Immature natural killer cell (primary cell): ENCODE results near the gene SRMS. TPM values are rescaled to one million over a fixed set of nuclear protein-coding genes. Genes with fewer than 3 reads are reported as not detected.

Experiments
- DNase-seq, 3 donors: peaks; one replicate each; pipeline ENCODE4 v3.0.0; 2022; ENCODE audit warnings: mixed read lengths in 1 of 3
- H3K27ac Mint-ChIP-seq, 6 donors: one replicate each; pipeline ENCODE4 v1.8.0; 2020; ENCODE audit warnings: mixed read lengths in 6 of 6, mild to moderate bottlenecking in 5 of 6, inconsistent platforms in 4 of 6, moderate library complexity in 3 of 6
- H3K27me3 Mint-ChIP-seq, 3 donors: one replicate each; pipeline ENCODE4 v1.8.0; 2020 to 2021; ENCODE audit warnings: low read depth in 3 of 3, mild to moderate bottlenecking in 3 of 3, mixed read lengths in 3 of 3, moderate library complexity in 3 of 3, inconsistent platforms in 1 of 3
- H3K36me3 Mint-ChIP-seq, 3 donors: one replicate each; pipeline ENCODE4 v1.8.0; 2020; ENCODE audit warnings: mixed read lengths in 3 of 3, inconsistent platforms in 2 of 3, mild to moderate bottlenecking in 2 of 3
- H3K4me1 Mint-ChIP-seq, 2 donors: one replicate each; pipeline ENCODE4 v1.8.0; 2020; ENCODE audit warnings: inconsistent platforms in 2 of 2, mild to moderate bottlenecking in 2 of 2, mixed read lengths in 2 of 2, moderate library complexity in 1 of 2
- H3K4me3 Mint-ChIP-seq, 5 donors: one replicate each; pipeline ENCODE4 v1.8.0; 2020; ENCODE audit warnings: mild to moderate bottlenecking in 5 of 5, mixed read lengths in 5 of 5, inconsistent platforms in 3 of 5, moderate library complexity in 3 of 5
- H3K9me3 Mint-ChIP-seq, 6 donors: one replicate each; pipeline ENCODE4 v1.8.0; 2020; ENCODE audit warnings: mild to moderate bottlenecking in 6 of 6, mixed read lengths in 6 of 6, inconsistent platforms in 4 of 6, moderate library complexity in 3 of 6
- polyA plus RNA-seq, 3 donors: library from polyadenylated mRNA; unstranded; fragments of 300-500 nt; fragmentation: Illumina TruSeq; gene quantifications; one replicate each; pipeline ENCODE4 v1.2.3, GENCODE V29; 2021

SRMS gene
- polyA plus RNA-seq, 3 donors from 2014 or later = not detected

DNA sequence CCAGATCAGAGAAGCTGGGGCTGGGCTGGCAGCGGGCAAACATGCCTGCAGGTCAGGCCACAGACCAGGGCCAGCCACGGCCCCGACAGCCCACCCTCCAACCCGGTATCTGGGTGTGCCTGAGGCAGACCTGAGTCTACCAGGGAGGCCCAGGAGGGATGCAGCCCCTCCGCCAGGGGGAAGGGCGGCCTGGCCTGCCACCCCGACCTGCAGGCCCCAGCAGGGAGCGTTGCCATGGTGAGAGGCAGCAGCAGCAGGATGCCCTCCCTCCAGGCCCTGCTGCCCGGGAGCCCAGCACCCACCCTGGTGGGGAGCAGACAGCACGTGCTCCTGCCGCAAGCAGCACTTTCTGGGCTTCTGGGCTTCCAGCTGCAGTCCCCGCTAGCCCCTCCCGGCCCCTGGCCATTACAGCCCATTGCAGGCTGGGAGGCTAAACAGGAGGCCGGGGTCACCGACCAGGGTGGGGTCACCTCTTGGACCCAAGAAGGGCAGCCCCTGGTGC lies 44.8 kb downstream of the SRMS start:
- H3K4me3 Mint-ChIP-seq = no peak overlapping the region
- no peak for DNase-seq
- no peaks in the 10 kb centered on the region for H3K4me1 Mint-ChIP-seq
- H3K36me3 Mint-ChIP-seq = peaks cover 0 to 3% (median 3%) of the 10 kb centered on the region in 3 donors
- peaks cover 0 to 5% (median 0%) of the 10 kb centered on the region in 6 donors for H3K9me3 Mint-ChIP-seq
- H3K27me3 Mint-ChIP-seq = peaks cover 2 to 4% (median 3%) of the 10 kb centered on the region in 3 donors
- H3K27ac Mint-ChIP-seq = no peak overlapping the region

DNA sequence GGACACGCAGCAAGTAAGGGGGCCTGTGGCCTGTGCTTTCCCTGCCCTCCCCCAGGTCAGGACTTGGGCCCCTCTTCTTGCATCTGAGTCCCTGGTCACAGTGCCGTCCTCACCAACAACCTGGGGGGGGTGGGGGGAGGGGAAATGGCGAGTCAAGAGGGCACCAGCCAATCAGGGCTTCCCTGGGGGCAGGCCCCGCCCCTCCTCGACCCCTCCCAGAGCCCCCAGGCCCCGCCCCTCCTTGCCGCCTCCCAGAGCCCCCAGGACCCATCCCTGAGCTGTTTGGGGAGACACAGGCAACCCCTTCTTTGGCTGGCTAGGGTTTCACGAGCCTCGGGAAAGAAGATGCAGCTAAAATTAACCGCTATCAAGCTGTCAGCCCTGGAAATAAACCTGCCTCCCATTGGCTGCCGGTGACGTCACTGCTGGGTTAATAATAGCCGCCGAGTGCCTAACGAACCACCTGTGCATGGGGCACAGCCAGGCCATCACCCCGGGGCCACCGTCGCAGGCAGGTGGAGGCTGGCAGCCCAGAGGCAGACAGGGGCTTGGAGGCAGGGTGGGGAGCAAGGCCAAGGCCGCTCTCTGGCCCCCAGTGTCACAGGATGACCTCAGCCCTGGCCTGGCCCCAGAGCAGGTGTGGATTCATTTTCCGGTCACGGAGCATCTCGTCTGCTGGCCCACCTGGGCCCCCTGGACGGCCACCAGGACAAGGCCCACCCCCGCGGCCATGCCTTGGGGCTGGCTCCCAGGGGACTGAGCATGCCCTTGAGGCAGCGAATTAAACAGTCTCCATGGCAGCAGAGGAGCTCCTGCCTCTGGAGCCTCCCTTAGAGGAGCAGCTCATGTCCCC lies 45.5 kb downstream of the SRMS start:
- peaks cover 2 to 7% (median 4%) of the 10 kb centered on the region in 3 donors for H3K27me3 Mint-ChIP-seq
- no peak overlapping the region for H3K27ac Mint-ChIP-seq
- no peak for DNase-seq

DNA sequence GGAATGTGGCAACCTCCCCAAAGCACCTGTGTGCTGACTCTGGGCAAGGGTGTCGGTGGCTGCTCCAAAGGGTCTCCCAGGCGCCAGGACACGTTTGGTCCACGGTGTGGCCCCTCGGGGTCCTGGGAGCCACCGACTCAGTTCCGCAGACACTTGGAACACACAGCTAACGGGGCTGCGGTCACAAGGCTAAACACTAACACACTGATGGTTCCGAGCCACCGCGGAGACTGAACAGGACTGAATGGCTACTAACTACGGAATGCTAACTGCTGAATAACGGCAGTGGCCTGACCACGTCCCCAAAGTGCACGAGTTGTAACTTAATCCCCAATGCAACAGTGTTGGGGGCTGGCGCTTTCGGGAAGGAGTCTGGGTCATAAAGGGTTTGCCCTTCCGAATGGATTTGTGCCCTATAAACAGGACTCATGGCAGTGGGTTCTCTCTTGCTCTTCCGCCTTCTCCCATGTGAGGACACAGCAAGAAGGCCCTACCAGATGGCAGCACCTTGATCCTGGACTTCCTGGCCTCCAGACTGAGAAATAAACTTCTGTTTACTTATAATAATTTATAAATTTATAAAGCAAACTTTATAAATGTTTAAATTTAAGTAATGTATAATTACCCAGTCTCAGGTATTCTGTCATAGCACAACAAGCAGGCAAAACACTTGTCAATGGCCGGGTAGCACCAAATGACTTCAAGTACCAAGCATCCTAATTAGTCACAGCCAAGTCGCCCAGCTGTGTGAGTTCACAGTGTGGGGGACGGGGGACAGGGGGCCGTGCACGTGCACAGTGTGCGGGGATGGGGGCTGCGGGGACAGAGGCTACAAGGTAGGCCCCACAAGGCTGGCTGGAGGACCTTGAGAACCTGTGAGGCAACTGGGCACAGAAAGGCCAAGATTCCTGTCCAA lies 46.4 kb downstream of the SRMS start:
- Mint-ChIP-seq H3K4me3 (peak overlapping the region in 3 of 5 donors; percentile 33 to 73 (median 58)), H3K36me3 (peaks cover 0 to 3% (median 3%) of the 10 kb centered on the region in 3 donors), H3K27ac (no peak overlapping the region), H3K27me3 (peaks cover 6 to 8% (median 7%) of the 10 kb centered on the region in 3 donors), H3K4me1 (peaks cover 0 to 1% of the 10 kb centered on the region in 2 donors), H3K9me3 (peaks cover 0 to 5% (median 0%) of the 10 kb centered on the region in 6 donors)
- no peak for DNase-seq

More for the DNA sequence above, 45.5 kb downstream of the SRMS start:
- Mint-ChIP-seq H3K9me3 (peaks cover 0 to 5% (median 0%) of the 10 kb centered on the region in 6 donors), H3K4me3 (no peak overlapping the region), H3K36me3 (peaks cover 0 to 3% (median 3%) of the 10 kb centered on the region in 3 donors), H3K4me1 (no peaks in the 10 kb centered on the region)

DNA sequence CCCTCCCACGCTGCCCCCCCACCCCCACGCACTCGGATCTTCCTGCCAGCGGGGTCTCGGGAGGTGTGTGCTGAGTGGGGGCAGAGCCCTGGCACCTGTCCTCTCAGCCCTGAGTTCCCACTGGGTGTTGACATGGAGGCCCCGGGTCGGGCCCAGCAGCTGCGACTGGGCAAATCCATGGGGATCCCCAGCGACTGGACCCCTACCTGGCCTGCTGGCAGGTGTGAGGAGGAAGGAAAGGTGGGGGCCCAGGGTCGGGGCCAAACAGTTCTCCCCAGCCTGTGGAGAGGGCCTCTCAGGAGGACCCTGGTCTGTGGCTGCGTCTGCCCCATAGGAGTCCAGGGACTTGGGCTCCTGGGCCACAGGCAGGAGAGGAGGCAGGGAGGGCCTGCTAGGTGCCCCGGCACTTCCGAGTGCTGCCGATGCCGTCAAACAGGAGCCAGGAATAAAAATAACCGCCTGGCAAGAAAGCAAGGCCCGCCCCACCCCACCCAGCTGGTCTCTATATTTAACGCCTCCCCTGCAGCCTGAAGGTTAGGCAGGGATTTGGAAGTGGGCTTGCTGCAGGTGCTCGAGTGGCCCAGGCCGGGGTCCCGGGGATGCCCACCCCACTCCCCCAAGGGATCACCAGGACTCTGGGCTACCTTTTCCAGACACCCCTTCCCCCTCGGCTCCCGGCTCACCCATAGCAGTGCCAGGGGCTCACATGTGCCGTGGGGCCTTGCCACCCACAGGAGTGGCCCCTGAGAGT lies 47.2 kb downstream of the SRMS start:
- Mint-ChIP-seq H3K27me3 (peaks cover 4 to 10% (median 8%) of the 10 kb centered on the region in 3 donors), H3K4me3 (no peak overlapping the region), H3K4me1 (peaks cover 0 to 2% of the 10 kb centered on the region in 2 donors), H3K27ac (no peak overlapping the region), H3K36me3 (peaks cover 0 to 3% (median 3%) of the 10 kb centered on the region in 3 donors), H3K9me3 (peaks cover 0 to 5% (median 0%) of the 10 kb centered on the region in 6 donors)
- no peak for DNase-seq

DNA sequence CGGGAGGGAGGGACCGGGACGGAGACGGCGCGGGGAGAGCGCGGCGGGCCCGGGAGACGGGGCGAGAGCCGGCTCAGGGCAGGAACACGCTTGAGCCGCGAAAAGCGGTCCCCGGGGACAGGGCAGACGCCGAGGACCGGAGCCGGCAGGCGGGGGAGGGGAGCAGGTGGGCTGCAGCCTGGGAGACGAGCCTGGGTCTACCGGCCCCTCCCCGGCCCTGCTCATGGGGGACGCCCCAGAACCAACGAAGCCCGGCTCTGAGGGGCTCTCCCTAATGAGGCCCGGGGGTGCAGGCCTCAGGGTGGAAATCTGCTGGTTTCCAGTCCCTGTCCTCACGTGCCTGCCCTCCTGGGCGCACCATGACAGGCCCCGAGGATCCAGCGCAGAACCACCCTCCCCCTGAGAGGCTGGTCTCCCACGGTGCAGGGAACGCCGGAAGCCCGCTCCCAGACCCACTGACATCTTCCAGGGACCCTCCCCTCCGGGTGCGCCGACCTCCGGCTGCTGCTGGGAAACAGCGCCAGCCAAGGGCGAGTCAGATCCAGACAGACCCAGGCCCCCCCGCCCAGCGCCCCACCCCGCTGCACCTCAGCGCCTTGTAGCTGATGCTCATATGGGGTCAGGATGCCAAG lies 48.1 kb downstream of the SRMS start:
- peaks cover 0 to 3% (median 0%) of the 10 kb centered on the region in 3 donors for H3K36me3 Mint-ChIP-seq
- no peak for DNase-seq
- H3K9me3 Mint-ChIP-seq = no peaks in the 10 kb centered on the region
- H3K4me3 Mint-ChIP-seq = peak overlapping the region in 2 of 5 donors; percentile 5 to 30
- no peak overlapping the region for H3K27ac Mint-ChIP-seq
- peaks cover 0 to 2% of the 10 kb centered on the region in 2 donors for H3K4me1 Mint-ChIP-seq
- peaks cover 4 to 8% (median 5%) of the 10 kb centered on the region in 3 donors for H3K27me3 Mint-ChIP-seq

DNA sequence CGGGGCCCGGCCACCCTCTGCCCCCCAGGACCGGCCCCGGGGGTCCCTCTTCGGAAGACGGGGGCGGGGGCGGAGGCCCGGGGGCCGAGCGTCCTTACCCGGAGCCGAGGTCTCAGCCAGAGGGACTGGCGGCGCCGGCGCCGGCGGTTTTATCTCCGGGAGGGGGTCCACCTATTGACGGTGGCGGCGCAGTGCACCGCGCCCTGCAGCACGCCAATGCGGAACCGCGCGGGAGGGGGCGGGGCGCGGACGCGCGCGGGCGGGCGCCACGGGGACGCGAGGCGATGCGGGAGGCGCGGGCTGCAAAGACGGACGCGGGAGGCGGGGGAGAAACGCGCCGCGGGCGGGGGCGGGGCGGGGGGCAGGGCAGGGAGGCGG lies 48.6 kb downstream of the SRMS start, which contains the start of gene EEF1A2:
TSS of gene EEF1A2 (minus strand) at position 124 of the 378 bp plus-strand sequence. CDS start 1,320 bp downstream, outside the sequence.
- H3K4me1 Mint-ChIP-seq = peaks cover 0 to 2% of the 10 kb centered on the region in 2 donors
- H3K9me3 Mint-ChIP-seq = no peaks in the 10 kb centered on the region
- peak within 1 kb of the TSS in 2 of 5 donors; percentile 5 to 30 for H3K4me3 Mint-ChIP-seq
- H3K27ac Mint-ChIP-seq = no peak within 1 kb of the TSS
- H3K27me3 Mint-ChIP-seq = peaks cover 4 to 8% (median 5%) of the 10 kb centered on the region in 3 donors
- DNase-seq = peak; percentile 40 to 55 (median 51)
- H3K36me3 Mint-ChIP-seq = peaks cover 0 to under 1% (median 0%) of the 10 kb centered on the region in 3 donors

DNA sequence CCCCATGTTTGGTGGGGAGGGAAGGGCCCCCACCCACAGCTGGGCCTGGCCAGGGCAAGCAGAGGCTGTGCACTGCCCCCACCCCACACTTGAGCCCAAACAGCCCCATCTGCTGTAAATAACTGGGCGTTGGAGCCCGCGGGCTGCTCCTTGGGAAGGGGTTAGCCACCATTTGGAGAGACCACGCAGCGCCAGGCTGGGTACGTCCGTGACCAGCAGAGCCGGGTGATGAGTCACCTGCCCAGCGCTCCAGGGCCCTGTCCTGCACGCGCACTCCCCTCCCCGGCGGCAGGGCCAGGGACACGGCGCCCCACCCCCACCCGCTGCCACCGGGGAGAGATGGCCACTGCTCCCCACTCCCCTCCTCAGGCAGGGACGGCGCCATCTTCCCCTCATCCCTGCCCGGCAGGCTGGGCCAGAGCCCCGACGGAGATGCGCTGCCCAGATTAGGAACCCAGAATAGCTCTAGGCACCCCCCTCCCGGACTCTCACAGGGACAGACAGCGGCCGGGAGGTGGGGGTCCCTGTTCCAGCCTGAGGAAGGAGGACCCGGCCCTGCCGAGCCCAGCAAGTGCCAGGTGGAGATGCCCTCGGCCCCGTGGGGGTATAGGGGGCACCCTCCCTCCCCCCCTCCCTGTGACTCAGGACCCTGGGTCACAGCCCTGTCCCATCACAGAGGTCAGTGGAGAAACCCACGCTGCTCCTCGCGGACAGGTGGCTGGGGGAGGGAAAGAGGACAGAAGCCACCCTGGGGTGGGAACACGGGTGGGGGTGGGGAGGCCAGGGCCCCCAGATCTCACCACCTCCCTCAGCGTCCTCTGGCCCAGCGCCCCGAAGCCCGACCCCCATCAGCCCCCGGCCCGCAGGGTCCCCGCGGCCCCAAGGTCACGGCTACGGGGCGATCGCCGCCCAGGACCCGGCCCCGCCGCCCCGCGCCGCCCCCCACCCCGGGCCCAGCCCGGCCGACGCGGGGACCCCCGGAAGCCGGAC lies 49.3 kb downstream of the SRMS start:
- Mint-ChIP-seq H3K27ac (no peak overlapping the region), H3K27me3 (peaks cover 4 to 8% (median 5%) of the 10 kb centered on the region in 3 donors), H3K4me3 (no peak overlapping the region), H3K36me3 (no peaks in the 10 kb centered on the region), H3K9me3 (no peaks in the 10 kb centered on the region), H3K4me1 (peaks cover 0 to 2% of the 10 kb centered on the region in 2 donors)
- no peak for DNase-seq

DNA sequence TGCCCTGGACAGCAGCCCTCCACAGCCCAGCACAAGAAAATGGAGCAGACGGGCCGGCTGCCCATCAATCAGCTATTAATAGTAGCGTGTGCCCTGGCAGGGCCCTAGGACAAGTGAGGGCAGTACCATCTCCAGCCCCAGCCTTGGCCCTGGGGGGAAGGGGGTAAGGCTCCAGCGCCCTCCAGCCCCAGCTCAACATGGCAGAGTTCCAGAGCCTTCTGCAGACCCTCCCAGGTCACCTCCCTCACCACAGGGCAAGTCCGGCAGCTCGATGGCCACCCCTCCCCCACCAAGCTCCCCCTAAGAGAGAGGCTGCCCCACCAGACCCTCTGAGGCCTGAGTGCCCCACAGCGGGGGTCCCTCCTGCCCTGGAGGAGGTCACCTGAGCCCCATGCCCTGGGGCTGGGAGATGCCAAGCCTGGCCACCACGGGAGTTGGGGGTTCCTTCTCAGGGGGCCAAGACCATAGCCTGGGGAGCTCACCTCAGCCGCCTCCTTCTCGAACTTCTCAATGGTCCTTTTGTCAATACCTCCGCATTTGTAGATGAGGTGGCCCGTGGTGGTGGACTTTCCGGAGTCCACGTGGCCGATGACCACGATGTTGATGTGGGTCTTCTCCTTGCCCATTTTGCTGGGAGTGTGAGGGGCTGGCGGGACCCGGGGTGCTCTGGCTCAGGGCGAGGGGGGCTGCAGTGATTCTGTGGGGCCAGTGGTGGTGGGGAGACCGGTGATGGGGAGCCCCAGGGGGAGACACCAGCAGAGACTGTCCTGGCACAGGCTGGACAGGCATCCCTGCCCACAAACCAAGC lies 50.2 kb downstream of the SRMS start:
- Mint-ChIP-seq H3K4me3 (no peak overlapping the region), H3K27me3 (peaks cover 4 to 8% (median 5%) of the 10 kb centered on the region in 3 donors), H3K36me3 (no peaks in the 10 kb centered on the region), H3K9me3 (no peaks in the 10 kb centered on the region), H3K4me1 (peaks cover 0 to 2% of the 10 kb centered on the region in 2 donors), H3K27ac (no peak overlapping the region)
- DNase-seq = no peak

DNA sequence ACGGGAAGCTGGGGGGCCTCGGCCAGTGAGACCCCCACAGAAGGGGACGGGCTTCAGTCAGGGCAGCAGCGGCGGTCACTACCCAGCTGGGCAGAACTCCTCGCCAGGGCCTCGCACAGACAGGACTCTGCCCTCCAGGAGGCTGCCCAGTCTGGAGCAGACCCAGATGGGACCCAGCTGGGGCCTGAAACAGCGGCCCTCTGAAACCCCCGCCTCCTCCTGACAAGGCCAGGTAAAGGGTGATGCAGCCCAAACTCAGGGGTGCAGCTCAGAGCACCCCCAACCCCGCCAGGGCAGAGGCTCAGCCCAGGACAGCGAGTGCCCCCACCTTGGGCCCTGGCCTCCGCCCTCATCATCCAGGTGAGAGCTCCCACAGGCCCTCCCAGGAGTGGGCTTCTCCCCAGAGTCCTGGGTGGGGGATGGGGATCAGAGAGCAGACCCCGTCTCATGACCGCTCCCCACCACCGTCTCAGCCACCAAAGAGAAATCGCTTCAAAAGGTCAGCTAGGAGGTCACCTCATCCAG lies 50.9 kb downstream of the SRMS start:
- peak overlapping the region in 1 of 5 donors; percentile 62 for H3K4me3 Mint-ChIP-seq

DNA sequence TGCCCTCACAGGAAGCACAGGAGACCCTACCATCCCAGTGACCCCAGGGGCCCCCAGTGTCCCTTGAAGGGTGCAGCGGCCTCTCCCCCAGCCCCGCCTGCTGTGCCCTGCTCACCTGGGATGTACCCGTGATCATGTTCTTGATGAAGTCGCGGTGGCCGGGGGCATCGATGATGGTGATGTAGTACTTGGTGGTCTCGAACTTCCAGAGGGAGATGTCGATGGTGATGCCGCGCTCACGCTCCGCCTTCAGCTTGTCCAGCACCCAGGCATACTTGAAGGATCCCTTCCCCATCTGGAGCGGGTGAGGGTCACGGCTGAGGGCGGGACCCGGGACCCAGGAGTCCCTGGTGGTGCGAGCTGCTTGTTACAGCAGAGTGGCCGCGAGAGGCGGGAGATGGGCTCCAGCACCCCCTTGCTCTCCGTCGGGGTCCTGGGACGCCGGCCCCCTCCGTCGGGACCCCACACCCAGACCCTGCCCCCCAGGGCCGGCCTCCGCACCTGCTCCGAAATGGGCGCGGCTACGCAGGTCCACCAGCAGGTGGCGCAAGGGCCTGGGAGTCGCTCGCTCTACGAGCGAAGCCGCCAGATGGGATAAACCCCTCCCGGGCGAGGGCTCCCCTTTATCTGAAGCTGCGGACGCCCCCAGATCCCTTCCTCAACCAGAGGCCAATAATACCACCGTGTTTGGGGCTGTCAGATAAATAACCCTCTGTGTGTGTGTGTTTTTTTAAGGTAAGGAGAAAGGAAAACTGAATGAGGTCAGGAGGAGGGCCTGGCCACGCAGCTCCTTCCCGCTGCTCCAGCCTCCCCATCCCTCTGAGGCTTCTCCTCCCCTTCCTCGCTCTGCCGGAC lies 51.6 kb downstream of the SRMS start:
- Mint-ChIP-seq H3K36me3 (no peaks in the 10 kb centered on the region), H3K4me3 (peak overlapping the region; percentile 15 to 75 (median 57)), H3K27ac (no peak overlapping the region), H3K27me3 (peaks cover 5 to 10% (median 6%) of the 10 kb centered on the region in 3 donors), H3K4me1 (peaks cover 0 to 2% of the 10 kb centered on the region in 2 donors), H3K9me3 (no peaks in the 10 kb centered on the region)
- DNase-seq = peak; percentile 56 to 67 (median 65)

More for the DNA sequence above, 50.9 kb downstream of the SRMS start:
- Mint-ChIP-seq H3K4me1 (peaks cover 0 to 2% of the 10 kb centered on the region in 2 donors), H3K36me3 (no peaks in the 10 kb centered on the region), H3K27ac (no peak overlapping the region), H3K27me3 (peaks cover 5 to 8% (median 6%) of the 10 kb centered on the region in 3 donors), H3K9me3 (no peaks in the 10 kb centered on the region)
- DNase-seq = no peak
